IMR-90 (cell line): ENCODE measurements around the gene ERICH6B. TPM values are rescaled to one million over a fixed set of nuclear protein-coding genes. Genes with fewer than 3 reads are reported as not detected.

ENCODE experiments used
- ATAC-seq: fragments of 200-7000 bp; cut with Tn5 transposase; 2 replicates; pipeline ENCODE4 v1.9.1; 2020; ENCODE audit warnings: low read depth, mild to moderate bottlenecking, moderate library complexity
- BruUV-seq: library from RNA; stranded (reverse); fragments of 400-500 nt; replicated peaks from 2 replicates; lab custom pipeline; 2021; lab: Mats Ljungman, UMichigan
- CTCF ChIA-PET: fragments of 300-600 bp; formaldehyde crosslinking; extraction: SDS; loops from one replicate; lab custom pipeline; 2021; ENCODE audit warnings: antibody characterized with exemption; lab: Yijun Ruan, JAX
- POLR2A ChIA-PET: fragments of 300-600 bp; sonication (Branson Sonifier 250); formaldehyde crosslinking; loops from one replicate; lab custom pipeline; 2022; ENCODE audit warnings: antibody characterized with exemption; ENCODE audit not compliant: unreplicated experiment; lab: Charles Lee
- DNase-seq: peaks from one replicate; pipeline ENCODE4 v3.0.0; 2013
- H2AFZ ChIP-seq: replicated peaks from 2 replicates; pipeline ENCODE3; 2013; ENCODE audit warnings: low read length, mild to moderate bottlenecking; ENCODE audit not compliant: poor library complexity
- H2AK5ac ChIP-seq: 2 replicates; pipeline ENCODE4 v1.6.1; 2013; ENCODE audit warnings: low read depth, low read length, inconsistent platforms
- H2AK9ac ChIP-seq: replicated peaks from 2 replicates; pipeline ENCODE3; 2013; ENCODE audit warnings: mild to moderate bottlenecking, low read depth, low read length, moderate library complexity; ENCODE audit not compliant: poor library complexity
- H2BK120ac ChIP-seq: 2 replicates; pipeline ENCODE4 v1.6.1; 2013; ENCODE audit warnings: low read depth, low read length, inconsistent platforms
- H2BK15ac ChIP-seq: 3 replicates; pipeline ENCODE4 v1.6.1; 2013; ENCODE audit warnings: low read depth, low read length, inconsistent platforms
- H2BK20ac ChIP-seq: 2 replicates; pipeline ENCODE4 v1.6.1; 2013; ENCODE audit warnings: low read depth, mild to moderate bottlenecking, inconsistent platforms, low read length, moderate library complexity
- H2BK5ac ChIP-seq: 2 replicates; pipeline ENCODE4 v1.6.1; 2013; ENCODE audit warnings: mild to moderate bottlenecking, low read depth, low read length, inconsistent platforms; ENCODE audit not compliant: poor library complexity, severe bottlenecking
- H3K14ac ChIP-seq: replicated peaks from 2 replicates; pipeline ENCODE4 v1.6.1; 2013; ENCODE audit warnings: low read depth, low read length, inconsistent platforms
- H3K18ac ChIP-seq: 2 replicates; pipeline ENCODE4 v1.6.1; 2013; ENCODE audit warnings: low read depth, low read length, control low read depth
- H3K23ac ChIP-seq: 2 replicates; pipeline ENCODE4 v1.6.1; 2013; ENCODE audit warnings: low read depth, low read length, inconsistent platforms
- H3K27ac ChIP-seq: 2 replicates; pipeline ENCODE4 v1.5.1; 2013; ENCODE audit warnings: mild to moderate bottlenecking, control low read depth, low read length; ENCODE audit not compliant: insufficient read depth
- H3K27me3 ChIP-seq: 2 replicates; pipeline ENCODE4 v1.6.1; 2013; ENCODE audit warnings: low read length; ENCODE audit not compliant: control insufficient read depth, insufficient read depth
- H3K36me3 ChIP-seq: 2 replicates; pipeline ENCODE4 v1.6.1; 2013; ENCODE audit warnings: low read length, mixed read lengths; ENCODE audit not compliant: control insufficient read depth, insufficient read depth
- H3K4ac ChIP-seq: 2 replicates; pipeline ENCODE4 v1.6.1; 2013; ENCODE audit warnings: low read depth, low read length, inconsistent platforms
- H3K4me1 ChIP-seq: 2 replicates; pipeline ENCODE4 v1.6.1; 2013; ENCODE audit warnings: low read length, mixed read lengths; ENCODE audit not compliant: control insufficient read depth, insufficient read depth
- H3K4me2 ChIP-seq: 2 replicates; pipeline ENCODE4 v1.6.1; 2013; ENCODE audit warnings: low read depth, mild to moderate bottlenecking, control low read depth, low read length, moderate library complexity
- H3K4me3 ChIP-seq: 2 replicates; pipeline ENCODE4 v1.5.1; 2013; ENCODE audit warnings: low read depth, mild to moderate bottlenecking, control low read depth, low read length, moderate library complexity; ENCODE audit not compliant: insufficient read depth
- H3K56ac ChIP-seq: 2 replicates; pipeline ENCODE4 v1.6.1; 2013; ENCODE audit warnings: low read length, inconsistent platforms; ENCODE audit not compliant: insufficient read depth; ENCODE audit errors: extremely low read depth
- H3K79me1 ChIP-seq, 2 experiments: 2 replicates each; pipeline ENCODE4 v1.6.1; 2013; ENCODE audit warnings: low read length in 2 of 2, inconsistent platforms in 1 of 2, low read depth in 1 of 2
- H3K9ac ChIP-seq: 2 replicates; pipeline ENCODE4 v1.6.1; 2013; ENCODE audit warnings: low read depth, low read length, control low read depth
- H3K9me1 ChIP-seq: 2 replicates; pipeline ENCODE4 v1.6.1; 2013; ENCODE audit warnings: low read length, inconsistent platforms; ENCODE audit not compliant: insufficient read depth
- H3K9me3 ChIP-seq: 2 replicates; pipeline ENCODE4 v1.6.1; 2013; ENCODE audit warnings: low read length; ENCODE audit not compliant: control insufficient read depth, insufficient read depth
- H4K20me1 ChIP-seq: 2 replicates; pipeline ENCODE4 v1.6.1; 2013; ENCODE audit warnings: low read length, inconsistent platforms; ENCODE audit not compliant: insufficient read depth
- H4K5ac ChIP-seq: 2 replicates; pipeline ENCODE4 v1.6.1; 2013; ENCODE audit warnings: mild to moderate bottlenecking, low read depth, low read length, control low read depth
- H4K8ac ChIP-seq, 2 experiments: 2 replicates each; pipeline ENCODE4 v1.6.1; 2013; ENCODE audit warnings: low read depth in 2 of 2, low read length in 2 of 2, control low read depth in 1 of 2, inconsistent platforms in 1 of 2
- H4K91ac ChIP-seq: 2 replicates; pipeline ENCODE4 v1.6.1; 2013; ENCODE audit warnings: low read depth, low read length, inconsistent platforms; ENCODE audit not compliant: insufficient read depth
- CHD1 ChIP-seq: IDR thresholded peaks from 2 replicates; pipeline ENCODE4 v1.6.1; 2012; ENCODE audit warnings: low read depth, low read length, improper control_type of control experiment
- NFE2L2 ChIP-seq: fragments of 150-350 bp; IDR thresholded peaks from 2 replicates; pipeline ENCODE4 v1.6.1; 2016; ENCODE audit warnings: low read depth, mild to moderate bottlenecking, low read length
- USF2 ChIP-seq: fragments of 150-350 bp; IDR thresholded peaks from 2 replicates; pipeline ENCODE4 v1.6.1; 2017; ENCODE audit warnings: mild to moderate bottlenecking, antibody characterized with exemption, low read length, low read depth
- WGBS, 2 experiments: methylation state at CpG; one replicate each; pipeline versions ENCODE4 v1.1.5 to v1.1.7; 2013; ENCODE audit warnings: missing lambda C conversion rate in 2 of 2; ENCODE audit not compliant: insufficient read length in 1 of 2; ENCODE audit errors: extremely low coverage in 2 of 2; 5-methylcytosine and 5-hydroxymethylcytosine counted together
- dilution Hi-C: fragments of 300-500 bp; cut with HindIII; formaldehyde crosslinking; loops from one replicate; pipeline ENCODE4 v1.14.3; 2018; ENCODE audit warnings: low sequenced_read_pairs; ENCODE audit not compliant: unreplicated experiment
- in situ Hi-C: fragments of 300-500 bp; cut with MboI; formaldehyde crosslinking; loops from 3 replicates; pipeline ENCODE4 v1.14.3; 2019; ENCODE audit warnings: low sequenced_read_pairs, inconsistent platforms, mixed read lengths
- intact Hi-C: fragments of 100-400 bp; cut with micrococcal nuclease; formaldehyde crosslinking; loops from 2 replicates; pipeline ENCODE4 v1.10.0; 2022
- polyA plus RNA-seq, 3 experiments: library from polyadenylated mRNA; depleted of rRNA; stranded (reverse); fragments of >200 nt; gene quantifications; 2 replicates each; pipeline ENCODE4 v1.2.3, GENCODE V29; 2012; ENCODE audit warnings: low replicate concordance in 1 of 3
- total RNA-seq: library from RNA; depleted of rRNA; stranded (reverse); fragments of >200 nt; gene quantifications from 2 replicates; pipeline ENCODE4 v1.2.3, GENCODE V29; 2012

ERICH6B gene
- total and polyA plus RNA-seq, 2 of the 4 experiments (the other 2 are of a cell fraction), result not detected

GRCh38 chr13:45529758-45530157 lies 85.8 kb downstream of the ERICH6B start:
- no CpG with 5 or more reads among the region's 3 CpGs for WGBS, 2 experiments
- intact Hi-C loops (no loop called here), dilution Hi-C loops (no loop called here), in situ Hi-C loops (loop anchor here (10.0 kb wide), 1 partner anchor 55 kb away; no protein-coding TSS in a partner anchor)
- Histone ChIP-seq H2AFZ (no peak overlapping the region), H2AK5ac (no peak overlapping the region), H3K4ac (no peak overlapping the region), H3K23ac (no peak overlapping the region), H3K4me1 (peaks cover 8% of the 10 kb centered on the region), H2AK9ac (no peak overlapping the region), H3K14ac (no peak overlapping the region), H2BK5ac (no peak overlapping the region), H4K91ac (no peak overlapping the region), H3K9me3 (no peaks in the 10 kb centered on the region), H3K79me1 (peaks cover 3 to 29% of the 10 kb centered on the region in 2 experiments), H3K56ac (no peak overlapping the region), H3K9me1 (no peaks in the 10 kb centered on the region), H3K4me2 (no peak overlapping the region), H3K4me3 (no peak overlapping the region), H2BK120ac (no peak overlapping the region), H4K8ac (no peak overlapping the region), H4K5ac (no peak overlapping the region), H3K27me3 (no peaks in the 10 kb centered on the region), H2BK15ac (no peak overlapping the region), H2BK20ac (no peak overlapping the region), H3K36me3 (peaks cover 29% of the 10 kb centered on the region), H3K9ac (no peak overlapping the region), H3K18ac (no peak overlapping the region), H4K20me1 (no peaks in the 10 kb centered on the region), H3K27ac (no peak overlapping the region)
- DNase-seq (no peak), ATAC-seq (no peak)
- no TSS peak for BruUV-seq
- TF ChIP-seq USF2 (no peak), NFE2L2 (no peak), CHD1 (no peak)
- CTCF ChIA-PET, result no interaction called here
- POLR2A ChIA-PET, result no interaction called here
